WTC11 (cell line): ENCODE data around the gene NDUFAF2. TPM values are rescaled to one million over a fixed set of nuclear protein-coding genes. Genes with fewer than 3 reads are reported as not detected.

Source experiments
- ATAC-seq: fragments of 200-7000 bp; cut with Tn5 transposase; 2 replicates; pipeline ENCODE4 v1.10.0; 2021; ENCODE audit warnings: mild to moderate bottlenecking, moderate library complexity
- CTCF ChIA-PET: fragments of 300-600 bp; sonication (Branson Sonifier 250); formaldehyde crosslinking; loops from one replicate; lab custom pipeline; 2021; ENCODE audit warnings: antibody characterized with exemption; lab: Charles Lee
- POLR2A ChIA-PET: fragments of 350-600 bp; sonication (Branson Sonifier 250); formaldehyde crosslinking; loops from one replicate; lab custom pipeline; 2021; ENCODE audit warnings: antibody characterized with exemption; lab: Charles Lee
- DNase-seq: peaks from one replicate; pipeline ENCODE4 v3.0.0; 2021; ENCODE audit warnings: low spot score
- H3K27ac Mint-ChIP-seq: 2 replicates; pipeline ENCODE4 v1.8.0; 2021; ENCODE audit warnings: mixed read lengths
- H3K27me3 Mint-ChIP-seq: 2 replicates; pipeline ENCODE4 v1.8.0; 2021; ENCODE audit warnings: low read depth, mild to moderate bottlenecking, moderate library complexity, mixed read lengths
- H3K36me3 Mint-ChIP-seq: 2 replicates; pipeline ENCODE4 v1.8.0; 2021; ENCODE audit warnings: mixed read lengths
- H3K4me1 Mint-ChIP-seq: 2 replicates; pipeline ENCODE4 v1.8.0; 2022; ENCODE audit warnings: mixed read lengths
- H3K4me3 Mint-ChIP-seq: 2 replicates; pipeline ENCODE4 v1.8.0; 2021; ENCODE audit warnings: mild to moderate bottlenecking, moderate library complexity, mixed read lengths
- H3K9me3 Mint-ChIP-seq: 2 replicates; pipeline ENCODE4 v1.8.0; 2021; ENCODE audit warnings: mixed read lengths
- CREM ChIP-seq: sonication (generic); formaldehyde crosslinking; IDR thresholded peaks from 2 replicates; pipeline ENCODE4 v1.8.1; 2022; ENCODE audit warnings: mild to moderate bottlenecking, missing genetic modification reagents, moderate library complexity
- ESRRA ChIP-seq: sonication (generic); formaldehyde crosslinking; IDR thresholded peaks from 2 replicates; pipeline ENCODE4 v1.8.1; 2022; ENCODE audit warnings: mild to moderate bottlenecking, missing genetic modification reagents, borderline replicate concordance
- ETV6 ChIP-seq: sonication (generic); formaldehyde crosslinking; IDR thresholded peaks from 2 replicates; pipeline ENCODE4 v1.8.1; 2022; ENCODE audit warnings: mild to moderate bottlenecking, missing genetic modification reagents
- GABPB1 ChIP-seq: sonication (generic); formaldehyde crosslinking; IDR thresholded peaks from 2 replicates; pipeline ENCODE4 v1.8.1; 2023; ENCODE audit warnings: mild to moderate bottlenecking, missing genetic modification reagents
- GTF2I ChIP-seq: fragments of 250-450 bp; sonication (Bioruptor Pico); conservative IDR thresholded peaks from 2 replicates; pipeline ENCODE4 v1.4.0; 2021; ENCODE audit warnings: mild to moderate bottlenecking
- KAT7 ChIP-seq: sonication (generic); formaldehyde crosslinking; IDR thresholded peaks from 2 replicates; pipeline ENCODE4 v1.8.1; 2023; ENCODE audit warnings: missing genetic modification reagents, mild to moderate bottlenecking, borderline replicate concordance
- MYBL2 ChIP-seq: sonication (generic); formaldehyde crosslinking; IDR thresholded peaks from 2 replicates; pipeline ENCODE4 v1.8.1; 2023; ENCODE audit warnings: mild to moderate bottlenecking, moderate library complexity, missing genetic modification reagents
- NFE2L1 ChIP-seq: sonication (generic); formaldehyde crosslinking; IDR thresholded peaks from 2 replicates; pipeline ENCODE4 v1.8.1; 2023; ENCODE audit warnings: missing genetic modification reagents
- OVOL2 ChIP-seq: fragments of 250-450 bp; sonication (Bioruptor Pico); IDR thresholded peaks from 2 replicates; pipeline ENCODE4 v1.9.0; 2021; ENCODE audit warnings: mild to moderate bottlenecking, borderline replicate concordance
- TEAD4 ChIP-seq: sonication (generic); formaldehyde crosslinking; IDR thresholded peaks from 2 replicates; pipeline ENCODE4 v1.8.0; 2022; ENCODE audit warnings: mild to moderate bottlenecking, missing genetic modification reagents
- ZNF317 ChIP-seq: sonication (generic); formaldehyde crosslinking; IDR thresholded peaks from 2 replicates; pipeline ENCODE4 v1.8.1; 2023; ENCODE audit warnings: low read depth, mild to moderate bottlenecking, moderate library complexity, missing genetic modification reagents, borderline replicate concordance
- ZNF671 ChIP-seq: fragments of 250-450 bp; sonication (Bioruptor Pico); IDR thresholded peaks from 2 replicates; pipeline ENCODE4 v1.8.0; 2021; ENCODE audit warnings: mild to moderate bottlenecking
- total RNA-seq: library from RNA; stranded (reverse); gene quantifications from 3 replicates; pipeline ENCODE4 v1.2.3, GENCODE V29; 2021
- TF ChIP-seq, protein P1 (sequence below): sonication (generic); formaldehyde crosslinking; IDR thresholded peaks from 2 replicates; pipeline ENCODE4 v1.8.1; 2023; ENCODE audit warnings: mild to moderate bottlenecking, missing genetic modification reagents, moderate library complexity
- TF ChIP-seq, protein P2 (sequence below): fragments of 250-450 bp; sonication (Bioruptor Pico); conservative IDR thresholded peaks from 2 replicates; pipeline ENCODE4 v1.9.0; 2021; ENCODE audit warnings: mild to moderate bottlenecking
- TF ChIP-seq, protein P3 (sequence below): fragments of 200-600 bp; IDR thresholded peaks from 2 replicates; pipeline ENCODE4 v1.8.0; 2022; ENCODE audit warnings: antibody characterized with exemption
- TF ChIP-seq, protein P4 (sequence below): fragments of 250-450 bp; sonication (Bioruptor Pico); IDR thresholded peaks from 2 replicates; pipeline ENCODE4 v1.9.0; 2021; ENCODE audit warnings: mild to moderate bottlenecking
- TF ChIP-seq, protein P5 (sequence below): sonication (generic); formaldehyde crosslinking; IDR thresholded peaks from 2 replicates; pipeline ENCODE4 v1.8.1; 2022; ENCODE audit warnings: mild to moderate bottlenecking, missing genetic modification reagents, moderate library complexity, borderline replicate concordance
- TF ChIP-seq, protein P6 (sequence below): sonication (generic); formaldehyde crosslinking; IDR thresholded peaks from 2 replicates; pipeline ENCODE4 v1.8.1; 2022; ENCODE audit warnings: low read depth, missing genetic modification reagents, borderline replicate concordance
- TF ChIP-seq, protein P7 (sequence below): sonication (generic); formaldehyde crosslinking; IDR thresholded peaks from 2 replicates; pipeline ENCODE4 v1.8.0; 2022; ENCODE audit warnings: mild to moderate bottlenecking, missing genetic modification reagents
- TF ChIP-seq, protein P8 (sequence below): sonication (generic); formaldehyde crosslinking; conservative IDR thresholded peaks from 2 replicates; pipeline ENCODE4 v1.8.1; 2022; ENCODE audit warnings: mild to moderate bottlenecking, missing genetic modification reagents

Gene NDUFAF2
- total RNA-seq, 1 experiment from 2014 or later: 42.0 TPM

DNA sequence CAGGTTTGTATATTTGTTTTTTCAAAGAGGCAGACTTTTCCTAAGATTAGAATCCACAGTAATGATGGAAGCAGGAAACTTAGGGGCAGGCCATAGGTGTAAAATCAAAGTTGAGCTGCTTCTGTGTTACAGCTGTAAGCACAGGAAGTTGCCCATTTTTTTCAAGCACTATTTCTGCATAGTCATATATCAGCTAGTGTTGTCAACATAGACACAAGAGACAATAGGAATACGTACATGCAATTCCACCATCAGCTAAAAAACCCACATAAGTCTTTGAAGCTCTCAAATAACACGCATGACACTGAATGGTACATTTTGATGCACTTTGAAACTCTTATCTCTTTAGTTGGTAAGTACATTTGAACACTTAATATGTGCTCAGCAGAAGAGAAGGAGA is 237.4 kb downstream of the NDUFAF2 start:
- Mint-ChIP-seq H3K27me3 (no peaks in the 10 kb centered on the region), H3K4me3 (no peak overlapping the region)
- no peak for ATAC-seq

DNA sequence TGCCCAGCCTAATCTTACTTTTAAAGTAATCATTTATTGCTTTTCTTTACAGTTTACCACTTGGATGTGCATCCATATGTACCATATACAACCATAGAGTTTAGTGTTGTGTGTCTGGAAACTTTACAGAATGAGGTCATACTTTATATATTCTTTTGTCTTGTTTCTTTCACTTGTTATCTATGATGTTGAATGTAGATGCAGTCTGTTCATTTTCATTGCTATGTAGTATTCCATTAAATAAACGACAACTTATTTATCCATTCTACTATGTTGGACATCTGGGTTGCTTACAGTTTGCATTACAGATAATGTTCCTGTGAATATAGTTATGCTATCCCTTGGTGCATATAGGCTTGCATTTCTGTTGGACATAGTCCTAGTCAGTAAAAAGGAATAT is 238.5 kb downstream of the NDUFAF2 start:
- Mint-ChIP-seq H3K27ac (no peak overlapping the region), H3K27me3 (no peaks in the 10 kb centered on the region), H3K4me3 (no peak overlapping the region), H3K36me3 (no peaks in the 10 kb centered on the region; the same call in 1 of the 2 replicates), H3K9me3 (peaks cover 13% of the 10 kb centered on the region), H3K4me1 (peaks cover 16% of the 10 kb centered on the region)
- ATAC-seq: no peak
- TF ChIP-seq, protein P1, sequence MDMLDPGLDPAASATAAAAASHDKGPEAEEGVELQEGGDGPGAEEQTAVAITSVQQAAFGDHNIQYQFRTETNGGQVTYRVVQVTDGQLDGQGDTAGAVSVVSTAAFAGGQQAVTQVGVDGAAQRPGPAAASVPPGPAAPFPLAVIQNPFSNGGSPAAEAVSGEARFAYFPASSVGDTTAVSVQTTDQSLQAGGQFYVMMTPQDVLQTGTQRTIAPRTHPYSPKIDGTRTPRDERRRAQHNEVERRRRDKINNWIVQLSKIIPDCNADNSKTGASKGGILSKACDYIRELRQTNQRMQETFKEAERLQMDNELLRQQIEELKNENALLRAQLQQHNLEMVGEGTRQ: no peak
- CTCF ChIA-PET: interaction anchor here (0.6 kb wide), 1 partner anchor 494 kb away, joined by 4 read pairs; no protein-coding TSS in a partner anchor
- no peak for DNase-seq
- POLR2A ChIA-PET: no interaction called here

More for the DNA sequence above, 237.4 kb downstream of the NDUFAF2 start:
- no peak for TF ChIP-seq CREM
- no peak for TF ChIP-seq OVOL2 (CRISPR knock-in tag)
- TF ChIP-seq MYBL2 (CRISPR knock-in tag): no peak
- no peak for TF ChIP-seq KAT7 (CRISPR knock-in tag)
- TF ChIP-seq GABPB1 (CRISPR knock-in tag): no peak
- TF ChIP-seq ZNF671 (CRISPR knock-in tag): no peak
- TF ChIP-seq, protein P2, sequence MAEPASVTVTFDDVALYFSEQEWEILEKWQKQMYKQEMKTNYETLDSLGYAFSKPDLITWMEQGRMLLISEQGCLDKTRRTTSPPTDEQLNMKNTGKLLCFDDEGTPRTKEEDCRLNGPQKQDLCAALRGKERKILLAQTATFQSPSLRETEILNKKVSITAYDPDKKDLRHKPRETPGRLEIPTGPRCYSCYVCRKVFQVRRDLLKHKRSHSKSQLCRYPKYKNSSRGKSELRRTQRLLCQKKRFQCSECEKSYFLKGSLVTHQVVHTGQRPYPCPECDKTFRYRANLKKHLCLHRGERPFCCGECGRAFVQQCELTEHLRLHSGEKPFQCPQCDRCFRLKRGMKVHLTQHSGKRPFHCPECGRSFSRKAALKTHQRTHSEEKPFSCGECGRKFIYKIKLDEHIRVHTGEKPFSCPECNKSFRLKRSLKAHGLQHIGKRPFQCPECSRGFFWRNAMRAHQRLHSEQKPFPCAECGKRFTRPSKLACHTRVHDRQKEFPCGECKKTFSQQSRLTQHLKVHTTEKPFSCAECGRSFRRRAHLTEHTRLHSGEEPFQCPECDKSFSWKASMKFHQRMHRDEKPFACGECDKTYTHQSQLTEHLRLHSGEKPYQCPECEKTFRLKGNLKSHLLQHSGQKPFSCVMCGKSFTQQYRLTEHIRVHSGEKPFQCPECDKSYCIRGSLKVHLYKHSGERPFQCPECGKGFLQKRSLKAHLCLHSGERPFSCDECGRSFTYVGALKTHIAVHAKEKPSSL (CRISPR knock-in tag): no peak
- H3K4me1 Mint-ChIP-seq: peaks cover 5% of the 10 kb centered on the region
- H3K9me3 Mint-ChIP-seq: peaks cover 9% of the 10 kb centered on the region
- ChIA-PET POLR2A (no interaction called here), CTCF (no interaction called here)
- H3K27ac Mint-ChIP-seq: no peak overlapping the region
- DNase-seq: no peak
- H3K36me3 Mint-ChIP-seq: no peaks in the 10 kb centered on the region

DNA sequence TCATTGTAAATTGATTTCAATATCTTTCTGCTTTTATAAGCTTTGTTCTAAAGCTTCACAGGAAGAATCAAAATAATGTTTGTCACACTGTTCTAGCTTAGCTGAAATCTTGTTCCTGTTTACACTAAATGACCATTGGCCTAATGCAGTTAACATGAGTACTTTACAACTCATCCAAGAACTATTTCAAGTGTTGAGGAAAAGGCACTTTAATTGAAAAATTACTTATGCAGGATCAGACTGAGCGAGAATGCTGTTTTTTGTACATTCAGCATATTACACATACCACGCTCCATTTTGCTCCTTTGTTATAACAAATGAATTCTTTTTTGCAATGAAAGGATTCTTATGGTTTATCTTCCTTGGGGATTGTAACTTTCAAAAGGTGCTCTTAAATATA is 239.7 kb downstream of the NDUFAF2 start:
- DNase-seq: no peak
- H3K9me3 Mint-ChIP-seq: peaks cover 22% of the 10 kb centered on the region
- CTCF ChIA-PET: no interaction called here
- H3K4me1 Mint-ChIP-seq: peaks cover 19% of the 10 kb centered on the region
- no peaks in the 10 kb centered on the region; the same call in 1 of the 2 replicates for H3K27me3 Mint-ChIP-seq
- no peak for ATAC-seq
- POLR2A ChIA-PET: no interaction called here
- no peak overlapping the region for H3K4me3 Mint-ChIP-seq
- H3K27ac Mint-ChIP-seq: no peak overlapping the region
- H3K36me3 Mint-ChIP-seq: no peaks in the 10 kb centered on the region; the same call in 1 of the 2 replicates
- TF ChIP-seq, protein P3, sequence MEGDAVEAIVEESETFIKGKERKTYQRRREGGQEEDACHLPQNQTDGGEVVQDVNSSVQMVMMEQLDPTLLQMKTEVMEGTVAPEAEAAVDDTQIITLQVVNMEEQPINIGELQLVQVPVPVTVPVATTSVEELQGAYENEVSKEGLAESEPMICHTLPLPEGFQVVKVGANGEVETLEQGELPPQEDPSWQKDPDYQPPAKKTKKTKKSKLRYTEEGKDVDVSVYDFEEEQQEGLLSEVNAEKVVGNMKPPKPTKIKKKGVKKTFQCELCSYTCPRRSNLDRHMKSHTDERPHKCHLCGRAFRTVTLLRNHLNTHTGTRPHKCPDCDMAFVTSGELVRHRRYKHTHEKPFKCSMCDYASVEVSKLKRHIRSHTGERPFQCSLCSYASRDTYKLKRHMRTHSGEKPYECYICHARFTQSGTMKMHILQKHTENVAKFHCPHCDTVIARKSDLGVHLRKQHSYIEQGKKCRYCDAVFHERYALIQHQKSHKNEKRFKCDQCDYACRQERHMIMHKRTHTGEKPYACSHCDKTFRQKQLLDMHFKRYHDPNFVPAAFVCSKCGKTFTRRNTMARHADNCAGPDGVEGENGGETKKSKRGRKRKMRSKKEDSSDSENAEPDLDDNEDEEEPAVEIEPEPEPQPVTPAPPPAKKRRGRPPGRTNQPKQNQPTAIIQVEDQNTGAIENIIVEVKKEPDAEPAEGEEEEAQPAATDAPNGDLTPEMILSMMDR: no peak
- TF ChIP-seq, protein P4, sequence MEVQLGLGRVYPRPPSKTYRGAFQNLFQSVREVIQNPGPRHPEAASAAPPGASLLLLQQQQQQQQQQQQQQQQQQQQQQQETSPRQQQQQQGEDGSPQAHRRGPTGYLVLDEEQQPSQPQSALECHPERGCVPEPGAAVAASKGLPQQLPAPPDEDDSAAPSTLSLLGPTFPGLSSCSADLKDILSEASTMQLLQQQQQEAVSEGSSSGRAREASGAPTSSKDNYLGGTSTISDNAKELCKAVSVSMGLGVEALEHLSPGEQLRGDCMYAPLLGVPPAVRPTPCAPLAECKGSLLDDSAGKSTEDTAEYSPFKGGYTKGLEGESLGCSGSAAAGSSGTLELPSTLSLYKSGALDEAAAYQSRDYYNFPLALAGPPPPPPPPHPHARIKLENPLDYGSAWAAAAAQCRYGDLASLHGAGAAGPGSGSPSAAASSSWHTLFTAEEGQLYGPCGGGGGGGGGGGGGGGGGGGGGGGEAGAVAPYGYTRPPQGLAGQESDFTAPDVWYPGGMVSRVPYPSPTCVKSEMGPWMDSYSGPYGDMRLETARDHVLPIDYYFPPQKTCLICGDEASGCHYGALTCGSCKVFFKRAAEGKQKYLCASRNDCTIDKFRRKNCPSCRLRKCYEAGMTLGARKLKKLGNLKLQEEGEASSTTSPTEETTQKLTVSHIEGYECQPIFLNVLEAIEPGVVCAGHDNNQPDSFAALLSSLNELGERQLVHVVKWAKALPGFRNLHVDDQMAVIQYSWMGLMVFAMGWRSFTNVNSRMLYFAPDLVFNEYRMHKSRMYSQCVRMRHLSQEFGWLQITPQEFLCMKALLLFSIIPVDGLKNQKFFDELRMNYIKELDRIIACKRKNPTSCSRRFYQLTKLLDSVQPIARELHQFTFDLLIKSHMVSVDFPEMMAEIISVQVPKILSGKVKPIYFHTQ (CRISPR knock-in tag): no peak
- TF ChIP-seq CREM (no peak), NFE2L1 (no peak), ETV6 (no peak), ZNF317 (CRISPR knock-in tag) (no peak), OVOL2 (CRISPR knock-in tag) (no peak), GTF2I (CRISPR knock-in tag) (no peak), ESRRA (CRISPR knock-in tag) (no peak), TEAD4 (CRISPR knock-in tag) (no peak), GABPB1 (CRISPR knock-in tag) (no peak)
- TF ChIP-seq, protein P5, sequence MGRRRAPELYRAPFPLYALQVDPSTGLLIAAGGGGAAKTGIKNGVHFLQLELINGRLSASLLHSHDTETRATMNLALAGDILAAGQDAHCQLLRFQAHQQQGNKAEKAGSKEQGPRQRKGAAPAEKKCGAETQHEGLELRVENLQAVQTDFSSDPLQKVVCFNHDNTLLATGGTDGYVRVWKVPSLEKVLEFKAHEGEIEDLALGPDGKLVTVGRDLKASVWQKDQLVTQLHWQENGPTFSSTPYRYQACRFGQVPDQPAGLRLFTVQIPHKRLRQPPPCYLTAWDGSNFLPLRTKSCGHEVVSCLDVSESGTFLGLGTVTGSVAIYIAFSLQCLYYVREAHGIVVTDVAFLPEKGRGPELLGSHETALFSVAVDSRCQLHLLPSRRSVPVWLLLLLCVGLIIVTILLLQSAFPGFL (CRISPR knock-in tag): no peak
- TF ChIP-seq, protein P6, sequence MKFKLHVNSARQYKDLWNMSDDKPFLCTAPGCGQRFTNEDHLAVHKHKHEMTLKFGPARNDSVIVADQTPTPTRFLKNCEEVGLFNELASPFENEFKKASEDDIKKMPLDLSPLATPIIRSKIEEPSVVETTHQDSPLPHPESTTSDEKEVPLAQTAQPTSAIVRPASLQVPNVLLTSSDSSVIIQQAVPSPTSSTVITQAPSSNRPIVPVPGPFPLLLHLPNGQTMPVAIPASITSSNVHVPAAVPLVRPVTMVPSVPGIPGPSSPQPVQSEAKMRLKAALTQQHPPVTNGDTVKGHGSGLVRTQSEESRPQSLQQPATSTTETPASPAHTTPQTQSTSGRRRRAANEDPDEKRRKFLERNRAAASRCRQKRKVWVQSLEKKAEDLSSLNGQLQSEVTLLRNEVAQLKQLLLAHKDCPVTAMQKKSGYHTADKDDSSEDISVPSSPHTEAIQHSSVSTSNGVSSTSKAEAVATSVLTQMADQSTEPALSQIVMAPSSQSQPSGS (CRISPR knock-in tag): no peak
- TF ChIP-seq, protein P7, sequence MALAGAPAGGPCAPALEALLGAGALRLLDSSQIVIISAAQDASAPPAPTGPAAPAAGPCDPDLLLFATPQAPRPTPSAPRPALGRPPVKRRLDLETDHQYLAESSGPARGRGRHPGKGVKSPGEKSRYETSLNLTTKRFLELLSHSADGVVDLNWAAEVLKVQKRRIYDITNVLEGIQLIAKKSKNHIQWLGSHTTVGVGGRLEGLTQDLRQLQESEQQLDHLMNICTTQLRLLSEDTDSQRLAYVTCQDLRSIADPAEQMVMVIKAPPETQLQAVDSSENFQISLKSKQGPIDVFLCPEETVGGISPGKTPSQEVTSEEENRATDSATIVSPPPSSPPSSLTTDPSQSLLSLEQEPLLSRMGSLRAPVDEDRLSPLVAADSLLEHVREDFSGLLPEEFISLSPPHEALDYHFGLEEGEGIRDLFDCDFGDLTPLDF (CRISPR knock-in tag): no peak
- TF ChIP-seq, protein P8, sequence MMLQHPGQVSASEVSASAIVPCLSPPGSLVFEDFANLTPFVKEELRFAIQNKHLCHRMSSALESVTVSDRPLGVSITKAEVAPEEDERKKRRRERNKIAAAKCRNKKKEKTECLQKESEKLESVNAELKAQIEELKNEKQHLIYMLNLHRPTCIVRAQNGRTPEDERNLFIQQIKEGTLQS: no peak
